A673 (cell line): ENCODE data around the gene ATXN2. TPM values are rescaled to one million over a fixed set of nuclear protein-coding genes. Genes with fewer than 3 reads are reported as not detected.

ENCODE experiments used
- BruUV-seq: library from RNA; stranded (reverse); fragments of 400-500 nt; replicated peaks from 2 replicates; lab custom pipeline; 2021; lab: Mats Ljungman, UMichigan
- CTCF ChIA-PET: fragments of 300-600 bp; sonication (Branson Sonifier 250); formaldehyde crosslinking; loops from one replicate; lab custom pipeline; 2022; ENCODE audit warnings: antibody characterized with exemption; lab: Charles Lee
- POLR2A ChIA-PET: fragments of 300-600 bp; sonication (Branson Sonifier 250); formaldehyde crosslinking; loops from one replicate; lab custom pipeline; 2022; ENCODE audit warnings: antibody characterized with exemption; ENCODE audit not compliant: low non-redundant PET; lab: Charles Lee
- DNase-seq: peaks from one replicate; pipeline ENCODE4 v3.0.0-alpha.2; 2015; ENCODE audit warnings: low spot score
- H3K27ac ChIP-seq: fragments of 200-600 bp; sonication (generic); 2 replicates; pipeline ENCODE4 v1.5.1; 2016; ENCODE audit warnings: mixed run types, low read depth, mild to moderate bottlenecking, mixed read lengths, antibody characterized with exemption, low read length; ENCODE audit not compliant: poor library complexity, severe bottlenecking
- H3K27me3 ChIP-seq: fragments of 200-600 bp; sonication (generic); replicated peaks from 2 replicates; pipeline ENCODE4 v1.6.1; 2017; ENCODE audit warnings: mixed run types, low read depth, mild to moderate bottlenecking, mixed read lengths, antibody characterized with exemption, low read length; ENCODE audit not compliant: insufficient read depth, poor library complexity
- H3K36me3 ChIP-seq: fragments of 200-600 bp; sonication (generic); 2 replicates; pipeline ENCODE4 v1.6.1; 2016; ENCODE audit warnings: mixed run types, mild to moderate bottlenecking, mixed read lengths, antibody characterized with exemption, low read length; ENCODE audit not compliant: insufficient read depth, poor library complexity, severe bottlenecking
- H3K4me1 ChIP-seq: fragments of 200-600 bp; sonication (generic); 2 replicates; pipeline ENCODE4 v1.6.1; 2017; ENCODE audit warnings: mixed run types, mild to moderate bottlenecking, mixed read lengths, antibody characterized with exemption, low read length; ENCODE audit not compliant: insufficient read depth, poor library complexity, severe bottlenecking
- H3K4me3 ChIP-seq: fragments of 200-600 bp; sonication (generic); 2 replicates; pipeline ENCODE4 v1.5.1; 2016; ENCODE audit warnings: low read depth, mixed run types, mild to moderate bottlenecking, mixed read lengths, low read length; ENCODE audit not compliant: poor library complexity, severe bottlenecking
- H3K9me3 ChIP-seq: fragments of 200-600 bp; sonication (generic); 2 replicates; pipeline ENCODE4 v1.6.1; 2016; ENCODE audit warnings: mixed run types, low read depth, mild to moderate bottlenecking, mixed read lengths, antibody characterized with exemption, low read length; ENCODE audit not compliant: poor library complexity, severe bottlenecking
- EZH2 ChIP-seq: fragments of 200-600 bp; sonication (generic); IDR thresholded peaks from 2 replicates; pipeline ENCODE4 v1.6.1; 2017; ENCODE audit warnings: borderline replicate concordance, low read depth, mild to moderate bottlenecking, mixed read lengths, antibody characterized with exemption, low read length; ENCODE audit not compliant: poor library complexity, severe bottlenecking
- intact Hi-C: fragments of 100-400 bp; cut with micrococcal nuclease; formaldehyde crosslinking; loops from one replicate; pipeline ENCODE4 v1.10.0; 2022; ENCODE audit not compliant: unreplicated experiment
- total RNA-seq: library from RNA; stranded (reverse); gene quantifications from 2 replicates; pipeline ENCODE4 v1.2.3, GENCODE V29; 2021
- TF ChIP-seq, protein P1 (sequence below): fragments of 300-800, 200-600 bp; sonication (generic); conservative IDR thresholded peaks from 2 replicates; pipeline ENCODE4 v1.5.1; 2017; ENCODE audit warnings: low read depth, mild to moderate bottlenecking, antibody characterized with exemption, low read length, moderate library complexity, mixed read lengths

ATXN2 gene
- total RNA-seq, 1 experiment from 2014 or later, result 94.4 TPM

DNA sequence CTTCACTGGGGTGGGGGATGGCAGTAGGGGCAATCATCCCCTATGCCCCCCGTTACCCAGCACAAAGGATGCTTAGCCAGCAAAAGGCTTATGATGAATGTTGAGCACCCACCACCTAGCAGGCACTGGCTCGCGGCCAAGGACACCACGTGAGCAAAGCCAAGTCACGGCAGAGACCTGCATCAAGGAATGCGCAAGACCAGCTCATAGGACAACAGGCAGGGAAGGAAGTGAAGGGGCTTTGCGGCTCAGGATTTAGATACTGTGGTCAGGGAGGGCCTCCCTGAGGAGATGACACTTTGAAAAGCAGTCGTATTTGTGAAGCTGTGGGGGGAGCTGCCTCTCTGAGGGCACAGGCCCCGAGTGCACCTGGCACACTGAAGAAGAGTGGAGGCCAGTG, 160.6 kb downstream of the ATXN2 start:
- no peaks in the 10 kb centered on the region for H3K9me3 ChIP-seq
- intact Hi-C loops, result no loop called here
- ChIA-PET CTCF (interaction anchor here (0.5 to 1.4 kb wide), 2 partner anchors 12 to 1759 kb away, joined by 3 to 6 read pairs; no protein-coding TSS in a partner anchor), POLR2A (no interaction called here)
- H3K27me3 ChIP-seq, result no peaks in the 10 kb centered on the region
- TF ChIP-seq, protein P1, sequence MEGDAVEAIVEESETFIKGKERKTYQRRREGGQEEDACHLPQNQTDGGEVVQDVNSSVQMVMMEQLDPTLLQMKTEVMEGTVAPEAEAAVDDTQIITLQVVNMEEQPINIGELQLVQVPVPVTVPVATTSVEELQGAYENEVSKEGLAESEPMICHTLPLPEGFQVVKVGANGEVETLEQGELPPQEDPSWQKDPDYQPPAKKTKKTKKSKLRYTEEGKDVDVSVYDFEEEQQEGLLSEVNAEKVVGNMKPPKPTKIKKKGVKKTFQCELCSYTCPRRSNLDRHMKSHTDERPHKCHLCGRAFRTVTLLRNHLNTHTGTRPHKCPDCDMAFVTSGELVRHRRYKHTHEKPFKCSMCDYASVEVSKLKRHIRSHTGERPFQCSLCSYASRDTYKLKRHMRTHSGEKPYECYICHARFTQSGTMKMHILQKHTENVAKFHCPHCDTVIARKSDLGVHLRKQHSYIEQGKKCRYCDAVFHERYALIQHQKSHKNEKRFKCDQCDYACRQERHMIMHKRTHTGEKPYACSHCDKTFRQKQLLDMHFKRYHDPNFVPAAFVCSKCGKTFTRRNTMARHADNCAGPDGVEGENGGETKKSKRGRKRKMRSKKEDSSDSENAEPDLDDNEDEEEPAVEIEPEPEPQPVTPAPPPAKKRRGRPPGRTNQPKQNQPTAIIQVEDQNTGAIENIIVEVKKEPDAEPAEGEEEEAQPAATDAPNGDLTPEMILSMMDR, result no peak
- TF ChIP-seq EZH2, result no peak
- peaks cover 67% of the 10 kb centered on the region for H3K4me1 ChIP-seq
- peak overlapping the region; percentile 79 for H3K27ac ChIP-seq
- peaks cover 11% of the 10 kb centered on the region for H3K36me3 ChIP-seq
- no peak for DNase-seq
- no TSS peak for BruUV-seq
- no peak overlapping the region for H3K4me3 ChIP-seq

DNA sequence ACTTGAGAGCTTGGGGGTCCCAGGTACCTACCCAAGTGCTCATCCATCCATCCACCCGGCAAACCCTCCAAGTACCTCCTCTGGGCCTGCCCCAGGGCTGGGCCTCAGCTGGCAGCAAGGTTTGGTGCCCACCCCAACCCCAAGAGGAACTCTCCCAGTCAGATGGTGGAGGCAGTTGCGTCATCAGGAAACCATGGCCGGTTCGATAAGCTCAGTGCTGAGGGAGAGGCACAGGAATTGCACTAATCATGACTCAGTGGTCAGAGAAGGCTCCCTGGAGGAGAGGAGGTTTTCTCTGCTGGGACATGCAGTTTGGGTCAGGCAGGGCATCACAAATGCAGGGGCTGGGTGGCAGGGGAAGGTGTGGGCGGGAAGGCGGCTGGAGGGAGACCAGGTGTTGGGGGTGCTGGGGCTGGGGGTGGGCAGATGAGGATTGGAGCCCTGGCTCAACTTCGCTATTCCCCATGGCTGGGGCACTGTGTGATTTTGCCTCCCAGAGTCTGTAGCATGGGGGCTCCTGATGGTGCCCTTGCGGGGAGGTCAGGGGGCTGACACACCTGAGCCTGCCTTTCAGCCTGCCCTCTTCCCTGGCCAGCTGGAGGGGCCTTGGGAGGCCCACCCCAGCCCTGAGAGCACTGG, 161.2 kb downstream of the ATXN2 start:
- no TSS peak for BruUV-seq
- no peaks in the 10 kb centered on the region for H3K9me3 ChIP-seq
- H3K4me1 ChIP-seq, result peaks cover 65% of the 10 kb centered on the region
- peak; percentile 57 for DNase-seq
- peak overlapping the region; percentile 79 for H3K27ac ChIP-seq
- ChIA-PET POLR2A (interaction anchor here (0.7 kb wide), 1 partner anchor 28 kb away, joined by 3 read pairs; no protein-coding TSS in a partner anchor), CTCF (interaction anchor here (0.5 to 1.4 kb wide), 2 partner anchors 13 to 1759 kb away, joined by 3 to 6 read pairs; no protein-coding TSS in a partner anchor)
- no peak overlapping the region for H3K4me3 ChIP-seq
- H3K27me3 ChIP-seq, result no peaks in the 10 kb centered on the region
- H3K36me3 ChIP-seq, result peaks cover 10% of the 10 kb centered on the region
- intact Hi-C loops, result no loop called here
- no peak for TF ChIP-seq EZH2
- TF ChIP-seq, protein P1, result no peak

DNA sequence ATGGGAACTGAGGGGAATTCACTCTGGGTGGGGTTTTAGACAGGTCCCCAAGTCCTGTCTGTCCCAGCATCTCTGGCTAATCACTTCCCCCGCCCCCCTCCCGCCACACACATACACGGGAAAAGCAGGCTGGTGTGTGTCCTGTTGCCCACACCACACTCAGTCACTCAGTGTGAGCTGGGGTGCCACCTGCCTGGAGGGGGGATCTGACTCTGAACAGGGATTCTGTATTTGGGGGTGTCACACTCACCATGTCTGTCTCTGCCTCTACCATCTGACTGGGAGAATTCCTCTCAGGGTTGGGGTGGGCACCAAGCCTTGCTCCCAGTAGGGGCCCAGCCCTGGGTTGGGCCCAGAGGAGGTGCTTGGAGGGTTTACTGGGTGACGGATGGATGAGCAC, 162.3 kb downstream of the ATXN2 start:
- H3K36me3 ChIP-seq, result peaks cover 4% of the 10 kb centered on the region
- POLR2A ChIA-PET, result no interaction called here
- no peak overlapping the region for H3K4me3 ChIP-seq
- CTCF ChIA-PET, result no interaction called here
- no peak for TF ChIP-seq EZH2
- TF ChIP-seq, protein P1, result no peak
- H3K4me1 ChIP-seq, result peaks cover 68% of the 10 kb centered on the region
- peak overlapping the region; percentile 79 for H3K27ac ChIP-seq
- no TSS peak for BruUV-seq
- H3K9me3 ChIP-seq, result no peaks in the 10 kb centered on the region
- intact Hi-C loops, result no loop called here
- no peaks in the 10 kb centered on the region for H3K27me3 ChIP-seq
- no peak for DNase-seq
